Activated CD4-positive, alpha-beta T cell treated with anti-CD3 and anti-CD28 coated beads, Interleukin-2, amount 10 ng/mL, durations not matched to agents 24 days and 14 days (primary cell): Measurements from ENCODE around the gene PYGO2. TPM values are rescaled to one million over a fixed set of nuclear protein-coding genes. Genes with fewer than 3 reads are reported as not detected.
A peak's percentile ranks its signal among the peaks of the same experiment; 100 is the strongest.

Source experiments
- DNase-seq: peaks from one replicate; pipeline ENCODE4 v3.0.0; 2022
- H3K27ac Mint-ChIP-seq: one replicate; pipeline ENCODE4 v1.8.0; 2022; ENCODE audit warnings: mild to moderate bottlenecking, mixed read lengths
- H3K27me3 Mint-ChIP-seq: one replicate; pipeline ENCODE4 v1.8.0; 2022; ENCODE audit warnings: mixed read lengths
- H3K36me3 Mint-ChIP-seq: one replicate; pipeline ENCODE4 v1.8.0; 2022; ENCODE audit warnings: low read depth, mild to moderate bottlenecking, mixed read lengths
- H3K4me1 Mint-ChIP-seq: one replicate; pipeline ENCODE4 v1.8.0; 2021; ENCODE audit warnings: mixed read lengths
- H3K4me3 Mint-ChIP-seq: one replicate; pipeline ENCODE4 v1.8.0; 2022; ENCODE audit warnings: mild to moderate bottlenecking, moderate library complexity, mixed read lengths
- H3K9me3 Mint-ChIP-seq: one replicate; pipeline ENCODE4 v1.8.0; 2021; ENCODE audit warnings: mixed read lengths
- intact Hi-C: fragments of 100-400 bp; cut with micrococcal nuclease; formaldehyde crosslinking; loops from one replicate; pipeline ENCODE4 v1.15.1; 2023
- total RNA-seq: library from RNA; stranded (reverse); gene quantifications from 2 replicates; pipeline ENCODE4 v1.2.3, GENCODE V29; 2022

PYGO2 gene
- total RNA-seq, 1 donor from 2014 or later = 34.4 TPM

DNA sequence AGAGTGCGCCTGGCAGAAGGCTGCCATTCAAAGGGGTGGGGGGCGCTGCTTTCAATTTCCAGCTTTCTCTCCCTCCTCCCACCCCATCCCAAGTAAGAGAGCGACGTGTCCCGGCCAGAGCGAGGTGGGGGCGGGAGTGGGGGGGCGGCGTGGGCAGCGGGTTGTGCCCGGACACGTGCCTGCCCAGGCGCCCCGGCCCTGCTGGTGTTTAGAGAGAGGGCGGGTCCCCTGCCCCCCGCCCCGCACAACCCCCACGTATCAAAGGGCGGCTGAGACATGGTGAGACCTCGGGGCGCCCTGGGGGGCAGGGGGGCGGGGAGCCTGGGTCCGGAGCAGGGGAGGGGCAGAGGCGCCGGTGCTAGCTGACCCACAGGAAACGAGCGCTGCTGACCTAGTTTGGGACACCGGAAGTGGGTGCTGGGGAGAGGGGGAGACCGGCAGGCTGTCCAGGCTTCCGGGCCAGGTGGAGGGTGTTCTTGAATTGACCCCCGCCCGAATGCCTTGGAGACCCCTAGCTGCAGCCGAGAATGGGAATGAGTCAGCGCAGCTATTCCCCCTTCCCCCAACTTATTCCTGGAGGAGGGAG is 42.3 kb upstream of the PYGO2 start:
- H3K27ac Mint-ChIP-seq = peak overlapping the region; percentile 96
- peak; percentile 77 for DNase-seq
- intact Hi-C loops = loop anchor here (2.0 to 5.0 kb wide), 4 partner anchors 58 to 188 kb away; partner anchors contain the start of genes EFNA4 and SLC50A1
- H3K4me1 Mint-ChIP-seq = peaks cover 54% of the 10 kb centered on the region
- H3K36me3 Mint-ChIP-seq = peaks cover 23% of the 10 kb centered on the region
- no peaks in the 10 kb centered on the region for H3K9me3 Mint-ChIP-seq
- no peaks in the 10 kb centered on the region for H3K27me3 Mint-ChIP-seq
- H3K4me3 Mint-ChIP-seq = peak overlapping the region; percentile 99

DNA sequence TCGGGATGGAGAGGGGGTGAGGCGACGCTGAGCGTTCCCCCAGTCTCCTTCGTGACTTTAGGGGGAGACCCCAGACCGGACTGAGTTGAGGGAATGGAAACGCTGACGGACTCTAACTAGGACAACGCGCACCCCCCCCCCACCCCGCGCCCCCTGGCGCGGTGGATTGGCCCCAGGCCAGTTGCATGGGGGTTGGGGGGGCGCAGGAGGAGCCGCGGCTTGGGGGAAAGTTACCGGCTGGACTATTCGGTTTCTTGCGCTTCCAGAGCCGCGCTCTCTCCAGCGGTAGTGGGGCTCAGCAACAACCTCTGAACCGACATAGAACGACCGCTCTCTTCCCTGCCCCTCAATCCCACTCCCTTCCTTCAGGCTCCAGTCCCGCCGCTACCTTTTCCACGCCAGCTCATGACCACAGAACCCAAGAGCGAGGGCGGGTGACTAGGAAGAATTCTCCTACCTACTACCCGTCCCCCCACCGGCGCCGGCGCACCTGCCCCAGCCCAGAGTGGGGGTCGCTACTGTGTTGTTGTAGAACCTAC is 41.7 kb upstream of the PYGO2 start:
- intact Hi-C loops = loop anchor here (2.0 to 5.0 kb wide), 4 partner anchors 59 to 189 kb away; partner anchors contain the start of genes EFNA4 and SLC50A1

DNA sequence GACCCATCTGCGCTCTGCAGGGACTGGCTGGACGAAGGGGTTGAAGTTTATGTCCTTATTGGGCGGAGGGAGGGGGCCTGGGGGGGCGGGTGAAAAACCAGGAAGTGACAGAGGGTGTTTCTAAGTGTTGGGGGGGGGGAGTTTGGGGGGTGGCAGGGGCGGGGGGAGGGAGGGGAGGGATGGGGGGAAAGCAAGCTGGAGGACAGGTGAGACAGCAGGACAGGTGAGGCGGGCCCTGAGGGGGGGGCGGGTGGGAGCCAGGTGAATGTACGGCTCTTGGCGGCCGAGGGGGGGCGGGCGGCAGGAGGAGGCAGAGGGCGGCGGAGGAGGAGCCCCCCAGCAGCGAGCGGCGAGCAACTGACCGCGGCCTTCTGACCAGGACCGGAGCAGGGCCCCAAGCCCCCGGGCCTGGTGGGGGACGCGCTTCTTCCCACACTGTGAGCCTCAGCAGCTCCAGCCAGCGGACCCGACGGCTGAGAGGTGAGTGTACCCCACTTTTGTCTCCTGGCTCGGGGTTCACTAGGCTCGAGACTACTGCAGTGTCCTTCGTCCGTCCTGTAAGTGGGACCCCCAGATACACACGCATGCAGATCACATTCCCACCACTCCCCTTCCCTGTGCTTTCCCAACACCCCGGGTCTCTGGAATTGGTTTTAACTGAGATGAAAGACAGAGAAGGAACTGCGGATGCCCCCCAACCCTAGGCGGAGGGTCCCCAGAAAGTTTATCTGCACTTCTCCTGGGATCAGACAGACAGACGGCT is 41.1 kb upstream of the PYGO2 start, which contains the start of gene ZBTB7B:
Gene ZBTB7B (plus strand): TSS at position 339 of the 763 bp plus-strand sequence. CDS start 11,859 bp downstream, outside the sequence.
- Mint-ChIP-seq H3K9me3 (no peaks in the 10 kb centered on the region), H3K27me3 (no peaks in the 10 kb centered on the region), H3K36me3 (peaks cover 20% of the 10 kb centered on the region), H3K4me1 (peaks cover 58% of the 10 kb centered on the region), H3K27ac (peak within 1 kb of the TSS; percentile 98), H3K4me3 (peak within 1 kb of the TSS; percentile 99)
- intact Hi-C loops = loop anchor here (2.0 to 5.0 kb wide), 4 partner anchors 60 to 190 kb away; partner anchors contain the start of genes EFNA4 and SLC50A1
- DNase-seq = peak; percentile 74

More for the DNA sequence above, 41.7 kb upstream of the PYGO2 start:
- Mint-ChIP-seq H3K27ac (peak overlapping the region; percentile 96), H3K9me3 (no peaks in the 10 kb centered on the region), H3K4me3 (peak overlapping the region; percentile 99), H3K36me3 (peaks cover 20% of the 10 kb centered on the region), H3K27me3 (no peaks in the 10 kb centered on the region), H3K4me1 (peaks cover 54% of the 10 kb centered on the region)
- DNase-seq = peak; percentile 75

DNA sequence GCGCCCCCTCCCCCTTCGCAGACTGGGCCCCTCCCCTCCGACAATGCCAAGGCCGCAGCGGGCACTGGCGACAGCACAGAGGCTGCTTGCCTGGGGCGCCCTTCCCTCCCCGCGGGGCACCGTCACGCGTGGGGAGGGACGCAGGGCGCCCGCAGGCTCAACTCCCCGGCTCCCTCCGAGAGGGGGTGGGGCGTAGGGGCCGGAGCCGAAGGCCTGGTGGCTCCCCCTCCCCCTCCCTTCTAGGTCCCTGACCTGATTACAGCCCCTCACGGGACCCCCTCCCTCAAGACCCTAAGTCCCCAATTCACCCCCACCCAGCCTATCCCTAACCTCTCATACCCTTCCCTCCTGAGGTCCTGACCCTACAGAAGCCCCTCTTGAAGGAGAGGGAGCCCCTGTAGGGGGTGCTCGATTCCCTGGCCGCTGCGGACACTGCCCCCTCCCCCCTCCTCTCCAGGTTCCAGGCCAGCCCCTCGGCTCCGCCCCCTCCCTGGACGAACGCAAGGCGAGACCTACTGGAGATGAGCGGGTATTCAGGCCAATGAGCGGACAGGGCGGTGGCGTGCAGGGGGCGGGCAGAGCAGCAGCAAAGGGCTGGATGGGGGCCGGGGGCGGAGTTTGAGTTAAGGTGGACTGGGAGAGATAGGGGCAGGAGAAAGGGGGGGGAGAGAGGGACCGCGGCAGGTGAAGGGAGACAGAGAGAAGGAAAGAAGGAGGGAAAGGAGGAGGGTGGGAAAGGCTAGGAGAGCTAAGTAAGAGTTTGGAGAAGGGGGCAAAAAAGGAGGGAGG is 40.3 kb upstream of the PYGO2 start:
- Mint-ChIP-seq H3K36me3 (peaks cover 20% of the 10 kb centered on the region), H3K4me1 (peaks cover 58% of the 10 kb centered on the region), H3K27me3 (no peaks in the 10 kb centered on the region), H3K27ac (peak overlapping the region; percentile 98), H3K9me3 (no peaks in the 10 kb centered on the region), H3K4me3 (peak overlapping the region; percentile 99)
- peak; percentile 99 for DNase-seq
- intact Hi-C loops = loop anchor here (1.0 to 5.0 kb wide), 6 partner anchors 15 to 443 kb away; partner anchors contain the start of genes EFNA4, SLC50A1 and UBE2Q1

DNA sequence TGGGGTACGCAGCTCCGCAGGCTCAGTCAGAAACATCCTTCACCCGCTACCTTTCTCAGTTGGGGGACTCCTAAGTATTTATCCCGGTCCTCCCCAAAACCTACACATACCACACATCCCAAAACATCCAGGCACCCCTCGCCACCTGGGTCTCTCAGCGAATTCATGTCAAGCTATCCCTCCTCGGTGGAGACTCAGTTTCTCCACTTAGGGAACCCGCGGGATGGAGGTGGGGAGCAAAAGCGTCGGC is 39.8 kb upstream of the PYGO2 start:
- no peaks in the 10 kb centered on the region for H3K9me3 Mint-ChIP-seq
- intact Hi-C loops = loop anchor here (1.0 to 5.0 kb wide), 5 partner anchors 16 to 443 kb away; partner anchors contain the start of genes EFNA4, SLC50A1 and UBE2Q1
- peak overlapping the region; percentile 93 for H3K27ac Mint-ChIP-seq
- peaks cover 16% of the 10 kb centered on the region for H3K36me3 Mint-ChIP-seq
- no peaks in the 10 kb centered on the region for H3K27me3 Mint-ChIP-seq
- H3K4me1 Mint-ChIP-seq = peaks cover 53% of the 10 kb centered on the region
- H3K4me3 Mint-ChIP-seq = peak overlapping the region; percentile 99
- no peak for DNase-seq

DNA sequence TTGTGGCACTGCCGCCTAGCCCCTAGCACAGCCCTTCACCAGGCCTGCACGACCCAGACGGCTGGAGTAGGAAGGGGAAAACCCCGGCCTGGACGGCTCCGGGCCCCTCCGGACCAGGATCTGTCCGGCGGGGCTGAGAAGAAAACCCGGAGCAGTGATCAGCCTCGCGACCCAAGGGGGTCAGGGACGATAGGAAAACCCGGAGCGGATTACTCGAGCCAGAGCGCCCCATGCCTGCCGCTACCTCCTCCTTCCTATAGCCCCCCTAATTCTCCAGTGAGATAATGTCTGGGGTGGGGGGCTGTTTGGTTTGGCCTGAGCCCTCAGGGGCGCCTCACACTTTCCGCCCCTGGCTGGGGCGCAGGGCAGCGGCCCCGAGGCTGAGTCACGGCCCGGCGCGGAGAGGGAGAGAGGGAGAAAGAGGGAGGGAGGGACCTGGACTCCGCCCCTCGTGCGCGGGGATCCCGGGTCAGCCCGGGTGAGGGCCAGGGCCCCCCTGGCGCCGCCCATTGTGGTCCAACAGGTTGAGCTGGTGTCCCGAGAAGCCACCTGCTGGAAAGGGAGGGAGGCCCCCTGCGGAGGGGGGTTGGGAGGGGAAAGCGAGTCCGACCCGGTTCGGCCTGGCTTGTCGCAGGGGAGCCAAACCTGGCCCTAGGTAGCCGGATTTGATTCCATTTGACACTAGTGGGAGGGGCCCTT is 39.3 kb upstream of the PYGO2 start:
- Mint-ChIP-seq H3K4me1 (peaks cover 50% of the 10 kb centered on the region), H3K27ac (peak overlapping the region; percentile 93), H3K27me3 (no peaks in the 10 kb centered on the region), H3K36me3 (peaks cover 15% of the 10 kb centered on the region), H3K9me3 (no peaks in the 10 kb centered on the region), H3K4me3 (peak overlapping the region; percentile 99)
- intact Hi-C loops = loop anchor here (1.0 to 5.0 kb wide), 7 partner anchors 7 to 442 kb away; partner anchors contain the start of genes EFNA4, PBXIP1, SLC50A1 and UBE2Q1
- DNase-seq = peak; percentile 96

DNA sequence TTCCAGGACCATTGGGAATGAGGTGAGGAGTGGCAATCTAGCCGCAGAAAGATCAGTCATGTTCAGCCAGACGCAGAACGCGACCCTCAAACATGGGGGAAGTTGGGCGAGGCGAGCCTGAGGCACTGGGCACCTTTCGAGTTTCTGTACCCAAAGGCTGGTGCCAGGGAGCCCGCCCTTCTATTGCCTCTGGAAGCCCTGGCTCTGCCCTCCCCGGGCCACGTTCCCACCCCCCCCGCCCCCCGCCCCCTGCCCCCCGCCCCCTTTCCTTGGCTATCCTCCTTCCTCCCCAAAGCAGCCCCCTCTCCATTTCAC is 38.8 kb upstream of the PYGO2 start:
- no peak for DNase-seq
- no peaks in the 10 kb centered on the region for H3K27me3 Mint-ChIP-seq

DNA sequence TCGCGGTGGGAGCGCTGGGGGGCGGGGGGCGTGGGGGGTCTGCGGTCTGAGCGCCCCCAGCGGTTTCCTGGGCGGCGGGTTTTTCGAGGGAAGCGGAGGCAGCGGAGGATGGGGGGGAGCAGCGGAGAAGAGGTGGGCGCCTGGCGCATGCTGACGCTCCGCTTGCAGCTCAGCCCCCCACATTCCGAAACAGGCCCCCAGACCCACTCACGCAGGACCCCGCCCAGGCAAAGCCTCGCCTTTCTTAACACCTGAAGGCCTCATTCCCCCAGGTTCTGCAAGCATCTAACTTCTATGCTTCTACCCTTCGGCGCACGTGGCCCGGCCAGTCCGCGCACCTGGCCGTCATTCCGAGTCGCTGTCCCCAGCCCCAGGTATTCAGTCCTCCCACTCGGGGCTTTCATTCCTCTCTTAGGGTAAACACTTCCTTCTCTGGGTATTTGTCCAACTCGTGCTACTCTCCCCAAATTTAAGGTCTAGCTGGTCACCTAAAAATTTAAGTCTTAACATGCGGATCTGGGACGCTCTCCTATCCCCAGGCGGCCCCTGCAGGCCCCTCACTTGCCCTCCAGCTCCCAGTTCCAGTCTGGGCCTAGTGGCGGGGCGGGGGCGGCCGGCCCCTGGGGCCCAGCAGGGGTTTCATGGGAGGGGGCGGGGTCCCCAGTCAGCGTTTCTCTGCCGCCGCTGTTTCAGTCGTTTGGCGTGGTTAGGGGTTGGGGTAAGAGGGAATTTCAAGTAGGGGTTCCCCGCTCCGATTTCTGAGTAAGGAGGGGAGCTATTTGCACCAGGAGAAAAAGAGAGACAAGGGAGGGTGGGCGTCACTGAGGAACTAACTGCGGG is 38.2 kb upstream of the PYGO2 start:
- Mint-ChIP-seq H3K27me3 (no peaks in the 10 kb centered on the region), H3K9me3 (no peaks in the 10 kb centered on the region), H3K36me3 (peaks cover 12% of the 10 kb centered on the region), H3K4me1 (peaks cover 44% of the 10 kb centered on the region), H3K4me3 (peak overlapping the region; percentile 99), H3K27ac (peak overlapping the region; percentile 93)
- peak; percentile 84 for DNase-seq
- intact Hi-C loops = loop anchor here (1.0 to 5.0 kb wide), 10 partner anchors 9 to 441 kb away; partner anchors contain the start of genes CKS1B, EFNA4, FLAD1 and PBXIP1

More for the DNA sequence above, 38.8 kb upstream of the PYGO2 start:
- Mint-ChIP-seq H3K4me1 (peaks cover 47% of the 10 kb centered on the region), H3K4me3 (peak overlapping the region; percentile 99), H3K9me3 (no peaks in the 10 kb centered on the region), H3K36me3 (peaks cover 12% of the 10 kb centered on the region), H3K27ac (peak overlapping the region; percentile 93)
- intact Hi-C loops = loop anchor here (1.0 to 5.0 kb wide), 6 partner anchors 8 to 442 kb away; partner anchors contain the start of genes EFNA4, PBXIP1, SLC50A1 and UBE2Q1

DNA sequence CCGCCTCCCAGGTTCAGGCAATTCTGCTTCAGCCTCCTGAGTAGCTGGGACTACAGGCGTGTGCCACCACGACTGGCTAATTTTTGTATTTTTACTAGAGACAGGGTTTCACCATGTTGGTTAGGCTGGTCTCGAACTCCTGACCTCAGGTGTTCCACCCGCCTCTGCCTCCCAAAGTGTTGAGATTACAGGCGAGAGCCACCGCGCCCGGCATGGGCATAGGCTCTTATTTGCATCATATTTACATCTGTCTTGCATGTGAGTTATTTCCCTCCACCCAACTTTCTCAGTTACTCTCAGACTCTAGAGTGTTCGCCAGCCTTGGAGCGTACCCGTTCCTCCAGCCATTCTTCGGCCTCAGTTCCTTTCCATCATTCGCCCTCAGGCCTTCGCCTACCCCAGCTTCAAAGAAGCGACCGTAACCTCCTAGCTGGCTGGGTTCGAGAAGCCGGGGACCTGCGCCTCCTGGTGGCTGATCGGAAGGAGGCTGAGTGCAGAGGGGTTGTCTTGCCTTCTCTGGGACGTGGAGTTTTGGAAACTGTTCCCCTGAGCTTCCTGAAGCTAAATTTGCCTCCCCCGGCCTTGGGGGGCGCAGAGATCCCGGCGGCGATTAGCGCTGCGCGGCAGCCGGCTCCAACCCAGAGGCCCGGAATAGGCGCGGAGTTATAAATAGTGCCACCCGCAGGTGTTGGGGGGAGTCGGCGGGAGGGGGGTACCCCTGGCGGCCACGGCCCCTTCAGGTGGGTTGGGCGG is 37.4 kb upstream of the PYGO2 start:
- intact Hi-C loops = loop anchor here (1.0 kb wide), 4 partner anchors 16 to 62 kb away; partner anchors contain the start of genes CKS1B, FLAD1 and PYGO2
- Mint-ChIP-seq H3K27ac (peak overlapping the region; percentile 93), H3K4me1 (peaks cover 40% of the 10 kb centered on the region), H3K27me3 (no peaks in the 10 kb centered on the region), H3K36me3 (peaks cover 9% of the 10 kb centered on the region), H3K9me3 (no peaks in the 10 kb centered on the region), H3K4me3 (peak overlapping the region; percentile 99)
- peak; percentile 90 for DNase-seq

DNA sequence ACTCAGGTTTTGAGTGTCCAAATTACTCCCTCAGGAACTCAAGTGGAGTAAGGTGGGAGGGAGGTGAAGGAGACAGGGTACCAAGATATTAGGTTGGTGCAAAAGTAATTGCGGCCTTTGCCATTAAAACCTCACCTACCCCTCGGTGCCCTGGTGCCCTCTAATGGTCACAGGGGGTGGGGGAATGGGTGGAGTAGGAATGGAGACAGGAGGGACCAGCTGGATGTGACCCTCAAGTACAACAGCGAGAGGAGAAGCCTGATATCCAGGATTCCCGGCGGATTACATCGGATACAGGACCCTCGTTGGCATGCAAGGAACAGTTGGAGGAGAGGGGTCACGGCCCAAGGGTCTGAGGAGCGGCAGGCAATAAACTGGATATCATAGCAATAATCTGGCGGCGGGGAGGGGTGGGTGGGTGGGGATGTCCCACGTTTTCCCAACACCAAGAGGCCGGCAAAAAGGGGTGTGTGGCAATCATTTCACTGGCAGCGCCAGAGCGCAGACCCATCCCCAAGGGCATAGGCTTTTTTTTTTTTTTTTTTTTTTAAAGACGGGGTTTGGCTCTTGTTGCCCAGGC is 36.7 kb upstream of the PYGO2 start:
- H3K4me3 Mint-ChIP-seq = peak overlapping the region; percentile 99
- intact Hi-C loops = no loop called here
- H3K4me1 Mint-ChIP-seq = peaks cover 37% of the 10 kb centered on the region
- no peak for DNase-seq
- no peaks in the 10 kb centered on the region for H3K27me3 Mint-ChIP-seq
- H3K36me3 Mint-ChIP-seq = peaks cover 5% of the 10 kb centered on the region
- H3K27ac Mint-ChIP-seq = peak overlapping the region; percentile 80
- no peaks in the 10 kb centered on the region for H3K9me3 Mint-ChIP-seq

DNA sequence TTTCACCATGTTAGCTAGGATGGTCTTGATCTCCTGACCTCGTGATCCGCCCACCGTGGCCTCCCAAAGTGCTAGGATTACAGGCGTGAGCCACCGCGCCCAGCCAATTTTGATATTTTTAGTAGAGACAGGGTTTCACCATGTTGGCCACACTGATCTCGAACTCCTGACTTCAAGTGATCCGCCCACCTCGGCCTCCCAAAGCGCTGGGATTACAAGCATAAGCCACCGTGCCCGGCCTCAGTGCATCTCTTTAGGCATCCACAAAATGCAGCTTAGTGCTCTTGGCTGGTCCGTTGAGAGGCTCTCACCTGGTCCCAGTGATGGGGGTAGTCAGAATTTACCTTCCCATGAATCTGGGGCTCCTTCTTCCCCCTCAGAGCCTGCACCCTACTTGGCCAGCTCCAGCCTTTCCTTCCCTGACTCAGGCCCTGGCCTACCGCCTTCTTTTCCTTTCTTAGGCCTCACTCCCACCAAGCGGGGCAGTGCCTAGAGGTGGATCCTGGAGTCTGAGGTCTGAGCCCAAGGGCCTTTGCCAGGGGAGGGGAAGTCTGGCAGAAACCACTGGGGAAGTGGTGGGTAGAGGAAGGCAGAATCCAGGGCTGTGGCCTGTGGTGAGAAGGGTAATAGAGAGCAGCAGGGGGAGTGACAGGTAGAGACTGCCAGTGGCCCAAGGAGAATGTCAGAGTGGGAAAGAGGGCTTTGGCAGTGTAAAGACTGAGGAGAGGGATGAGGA is 35.6 kb upstream of the PYGO2 start:
- peak overlapping the region; percentile 47 for H3K4me3 Mint-ChIP-seq
- intact Hi-C loops = no loop called here
- peak overlapping the region; percentile 5 for H3K27ac Mint-ChIP-seq

More for the DNA sequence above, 35.6 kb upstream of the PYGO2 start:
- Mint-ChIP-seq H3K27me3 (no peaks in the 10 kb centered on the region), H3K36me3 (peaks cover 5% of the 10 kb centered on the region), H3K4me1 (peaks cover 36% of the 10 kb centered on the region), H3K9me3 (no peaks in the 10 kb centered on the region)
- no peak for DNase-seq
